DND-41 (cell line): ENCODE data around the gene SLC38A10.

ENCODE experiments used
- ATAC-seq: fragments of 200-7000 bp; cut with Tn5 transposase; 3 replicates; pipeline ENCODE4 v1.9.1; 2021; ENCODE audit warnings: low read depth; ENCODE audit not compliant: insufficient read depth
- DNase-seq: peaks from one replicate; pipeline ENCODE4 v3.0.0-alpha.2; 2020
- H2AFZ ChIP-seq: 2 replicates; pipeline ENCODE4 v1.6.0; 2012; ENCODE audit warnings: low read depth, low read length
- H3K27ac ChIP-seq: 2 replicates; pipeline ENCODE4 v1.5.1; 2012; ENCODE audit warnings: low read length, inconsistent platforms
- H3K27me3 ChIP-seq: fragments of 200-600 bp; sonication (generic); 2 replicates; pipeline ENCODE4 v1.6.0; 2012; ENCODE audit warnings: low read length, mild to moderate bottlenecking, inconsistent platforms; ENCODE audit not compliant: insufficient read depth, poor library complexity
- H3K36me3 ChIP-seq: 2 replicates; pipeline ENCODE4 v1.5.1; 2012; ENCODE audit warnings: low read length, inconsistent platforms; ENCODE audit not compliant: insufficient read depth
- H3K4me1 ChIP-seq: 2 replicates; pipeline ENCODE4 v1.5.1; 2012; ENCODE audit warnings: mild to moderate bottlenecking, low read length; ENCODE audit not compliant: insufficient read depth
- H3K4me2 ChIP-seq: 2 replicates; pipeline ENCODE4 v1.6.0; 2012; ENCODE audit warnings: mild to moderate bottlenecking, moderate library complexity, low read length, inconsistent platforms; ENCODE audit not compliant: insufficient read depth
- H3K4me3 ChIP-seq, 2 experiments: fragments of 200-600 bp in 1 of 2; shearing (Covaris generic) in 1 of 2; 2 replicates each; pipeline ENCODE4 v1.5.1; 2012 to 2016; ENCODE audit warnings: inconsistent platforms in 2 of 2, low read length in 2 of 2, mild to moderate bottlenecking in 2 of 2, low read depth in 1 of 2, moderate library complexity in 1 of 2
- H3K79me2 ChIP-seq: 2 replicates; pipeline ENCODE4 v1.6.0; 2012; ENCODE audit warnings: low read length, inconsistent platforms; ENCODE audit not compliant: insufficient read depth
- H3K9ac ChIP-seq: 2 replicates; pipeline ENCODE4 v1.6.0; 2012; ENCODE audit warnings: low read depth, mild to moderate bottlenecking, inconsistent platforms, low read length, moderate library complexity
- H3K9me3 ChIP-seq: 2 replicates; pipeline ENCODE4 v1.5.1; 2012; ENCODE audit warnings: low read length, moderate library complexity, mild to moderate bottlenecking, inconsistent platforms; ENCODE audit not compliant: insufficient read depth, severe bottlenecking
- H4K20me1 ChIP-seq: 2 replicates; pipeline ENCODE4 v1.6.0; 2012; ENCODE audit warnings: low read length; ENCODE audit not compliant: insufficient read depth
- CTCF ChIP-seq: IDR thresholded peaks from 2 replicates; pipeline ENCODE4 v1.5.1; 2012; ENCODE audit warnings: borderline replicate concordance, low read length, moderate library complexity, mild to moderate bottlenecking; ENCODE audit not compliant: poor library complexity, severe bottlenecking; ENCODE audit errors: extremely low read depth
- EZH2 ChIP-seq: IDR thresholded peaks from 3 replicates; pipeline ENCODE4 v1.6.1; 2012; ENCODE audit warnings: borderline replicate concordance, low read depth, mild to moderate bottlenecking, moderate library complexity, low read length, inconsistent platforms; ENCODE audit not compliant: severe bottlenecking

The SLC38A10 gene

GRCh38 chr17:81290230-81290629 is 4.9 kb downstream of the SLC38A10 start:
- H2AFZ ChIP-seq, result no peak overlapping the region
- H3K9me3 ChIP-seq, result no peaks in the 10 kb centered on the region
- H3K4me1 ChIP-seq, result peaks cover 20% of the 10 kb centered on the region
- TF ChIP-seq EZH2, result no peak
- TF ChIP-seq CTCF, result no peak
- ATAC-seq (no peak), DNase-seq (no peak)
- peaks cover 88% of the 10 kb centered on the region for H3K79me2 ChIP-seq
- no peak overlapping the region for H3K4me2 ChIP-seq
- no peaks in the 10 kb centered on the region for H3K27me3 ChIP-seq
- peaks cover 46% of the 10 kb centered on the region for H4K20me1 ChIP-seq
- H3K27ac ChIP-seq, result no peak overlapping the region
- H3K4me3 ChIP-seq, result no peak overlapping the region
- H3K9ac ChIP-seq, result no peak overlapping the region
- peaks cover 43% of the 10 kb centered on the region for H3K36me3 ChIP-seq

- H2AFZ ChIP-seq, result no peak overlapping the region
- no peak for TF ChIP-seq CTCF
- TF ChIP-seq EZH2, result no peak
- peaks cover 49% of the 10 kb centered on the region for H3K36me3 ChIP-seq
- H3K9me3 ChIP-seq, result no peaks in the 10 kb centered on the region
- H3K4me3 ChIP-seq, result no peak overlapping the region
- H3K79me2 ChIP-seq, result peaks cover 83% of the 10 kb centered on the region
- no peaks in the 10 kb centered on the region for H3K27me3 ChIP-seq
- peaks cover 51% of the 10 kb centered on the region for H4K20me1 ChIP-seq
- H3K4me1 ChIP-seq, result peaks cover 20% of the 10 kb centered on the region
- H3K4me2 ChIP-seq, result no peak overlapping the region
- no peak overlapping the region for H3K27ac ChIP-seq
- no peak for ATAC-seq
- H3K9ac ChIP-seq, result no peak overlapping the region
- no peak for DNase-seq
These were observed 5.5 kb downstream of the SLC38A10 start for GRCh38 chr17:81289627-81290026.

GRCh38 chr17:81288715-81289114 is 6.4 kb downstream of the SLC38A10 start:
- no peaks in the 10 kb centered on the region for H3K27me3 ChIP-seq
- H3K4me1 ChIP-seq, result peaks cover 12% of the 10 kb centered on the region
- no peak overlapping the region for H3K4me3 ChIP-seq
- H3K27ac ChIP-seq, result no peak overlapping the region
- no peaks in the 10 kb centered on the region for H3K9me3 ChIP-seq
- H3K9ac ChIP-seq, result no peak overlapping the region
- no peak overlapping the region for H3K4me2 ChIP-seq
- TF ChIP-seq EZH2, result no peak
- no peak for TF ChIP-seq CTCF
- H3K36me3 ChIP-seq, result peaks cover 55% of the 10 kb centered on the region
- DNase-seq, result no peak
- no peak for ATAC-seq
- H3K79me2 ChIP-seq, result peaks cover 74% of the 10 kb centered on the region
- H4K20me1 ChIP-seq, result peaks cover 47% of the 10 kb centered on the region
- no peak overlapping the region for H2AFZ ChIP-seq
